ENCODE measurements around the gene KCNA2. TPM values are rescaled to one million over a fixed set of nuclear protein-coding genes. Genes with fewer than 3 reads are reported as not detected.

The KCNA2 gene
- polyA plus RNA-seq, 1 of the 3 experiments (the other 2 are of a cell fraction): not detected

DNA sequence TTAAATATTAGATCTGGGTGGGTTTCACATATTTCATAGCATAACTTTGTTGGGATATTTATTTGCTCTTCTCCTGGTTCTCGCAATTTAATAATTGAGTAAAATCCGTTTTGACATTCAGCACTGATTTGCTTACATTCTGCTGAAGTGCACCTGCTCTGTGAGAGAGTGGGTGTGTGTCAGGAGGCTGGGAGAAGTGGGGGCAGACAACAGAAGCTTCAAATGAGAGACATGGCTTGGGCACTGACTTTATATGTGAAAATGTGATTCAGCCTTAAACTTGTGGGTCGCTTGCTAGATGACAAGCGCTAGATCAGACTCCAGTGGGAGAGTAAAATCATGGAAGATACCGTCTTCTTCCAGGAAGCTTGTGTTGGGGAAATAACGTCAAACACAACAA lies 32.4 kb upstream of the KCNA2 start:
- no peaks in the 10 kb centered on the region for H3K36me3 ChIP-seq (replicated peaks in 1 of 2; ENCODE audit: control insufficient read depth in 1 of 2, insufficient read depth in 2 of 2, low read length in 1 of 2)
- H3K9me3 ChIP-seq: no peaks in the 10 kb centered on the region
- no peaks in the 10 kb centered on the region for H4K20me1 ChIP-seq (ENCODE audit: insufficient read depth)
- 0 out of 2 replicates have a peak, but pooled peaks cover 6% of the 10 kb centered on the region for H3K27me3 ChIP-seq (ENCODE audit: insufficient read depth)
- ChIA-PET POLR2A (no interaction called here), CTCF (interaction anchor here (0.8 to 22.5 kb wide), 10 partner anchors 8 to 178 kb away, joined by 3 to 204 read pairs (median 4); no protein-coding TSS in a partner anchor)
- no peak overlapping the region for H2AFZ ChIP-seq (ENCODE audit: low read depth)
- no peak overlapping the region for H3K4me2 ChIP-seq
- no peak overlapping the region for H3K27ac ChIP-seq (ENCODE audit: low read depth in 2 of 2, low read length in 1 of 2)
- WGBS (ENCODE audit: low lambda C conversion rate): 55% methylated on average over 6 of the region's 6 CpGs
- H3K79me2 ChIP-seq (ENCODE audit: insufficient read depth): no peaks in the 10 kb centered on the region
- TF ChIP-seq GABPA (IDR thresholded peaks at IDR 0.05; ENCODE audit: low read depth): no peak
- no peak for TF ChIP-seq YY1 (IDR thresholded peaks at IDR 0.05; ENCODE audit: low read depth)
- TF ChIP-seq, protein P1, sequence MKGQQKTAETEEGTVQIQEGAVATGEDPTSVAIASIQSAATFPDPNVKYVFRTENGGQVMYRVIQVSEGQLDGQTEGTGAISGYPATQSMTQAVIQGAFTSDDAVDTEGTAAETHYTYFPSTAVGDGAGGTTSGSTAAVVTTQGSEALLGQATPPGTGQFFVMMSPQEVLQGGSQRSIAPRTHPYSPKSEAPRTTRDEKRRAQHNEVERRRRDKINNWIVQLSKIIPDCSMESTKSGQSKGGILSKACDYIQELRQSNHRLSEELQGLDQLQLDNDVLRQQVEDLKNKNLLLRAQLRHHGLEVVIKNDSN (IDR thresholded peaks at IDR 0.05; ENCODE audit: borderline replicate concordance, low read depth): no peak
- TF ChIP-seq, protein P2, sequence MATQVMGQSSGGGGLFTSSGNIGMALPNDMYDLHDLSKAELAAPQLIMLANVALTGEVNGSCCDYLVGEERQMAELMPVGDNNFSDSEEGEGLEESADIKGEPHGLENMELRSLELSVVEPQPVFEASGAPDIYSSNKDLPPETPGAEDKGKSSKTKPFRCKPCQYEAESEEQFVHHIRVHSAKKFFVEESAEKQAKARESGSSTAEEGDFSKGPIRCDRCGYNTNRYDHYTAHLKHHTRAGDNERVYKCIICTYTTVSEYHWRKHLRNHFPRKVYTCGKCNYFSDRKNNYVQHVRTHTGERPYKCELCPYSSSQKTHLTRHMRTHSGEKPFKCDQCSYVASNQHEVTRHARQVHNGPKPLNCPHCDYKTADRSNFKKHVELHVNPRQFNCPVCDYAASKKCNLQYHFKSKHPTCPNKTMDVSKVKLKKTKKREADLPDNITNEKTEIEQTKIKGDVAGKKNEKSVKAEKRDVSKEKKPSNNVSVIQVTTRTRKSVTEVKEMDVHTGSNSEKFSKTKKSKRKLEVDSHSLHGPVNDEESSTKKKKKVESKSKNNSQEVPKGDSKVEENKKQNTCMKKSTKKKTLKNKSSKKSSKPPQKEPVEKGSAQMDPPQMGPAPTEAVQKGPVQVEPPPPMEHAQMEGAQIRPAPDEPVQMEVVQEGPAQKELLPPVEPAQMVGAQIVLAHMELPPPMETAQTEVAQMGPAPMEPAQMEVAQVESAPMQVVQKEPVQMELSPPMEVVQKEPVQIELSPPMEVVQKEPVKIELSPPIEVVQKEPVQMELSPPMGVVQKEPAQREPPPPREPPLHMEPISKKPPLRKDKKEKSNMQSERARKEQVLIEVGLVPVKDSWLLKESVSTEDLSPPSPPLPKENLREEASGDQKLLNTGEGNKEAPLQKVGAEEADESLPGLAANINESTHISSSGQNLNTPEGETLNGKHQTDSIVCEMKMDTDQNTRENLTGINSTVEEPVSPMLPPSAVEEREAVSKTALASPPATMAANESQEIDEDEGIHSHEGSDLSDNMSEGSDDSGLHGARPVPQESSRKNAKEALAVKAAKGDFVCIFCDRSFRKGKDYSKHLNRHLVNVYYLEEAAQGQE (IDR thresholded peaks at IDR 0.05; ENCODE audit: low read depth, low read length): no peak
- TF ChIP-seq FOXJ3 (CRISPR knock-in tag; IDR thresholded peaks at IDR 0.05): no peak
- TF ChIP-seq, protein P3, sequence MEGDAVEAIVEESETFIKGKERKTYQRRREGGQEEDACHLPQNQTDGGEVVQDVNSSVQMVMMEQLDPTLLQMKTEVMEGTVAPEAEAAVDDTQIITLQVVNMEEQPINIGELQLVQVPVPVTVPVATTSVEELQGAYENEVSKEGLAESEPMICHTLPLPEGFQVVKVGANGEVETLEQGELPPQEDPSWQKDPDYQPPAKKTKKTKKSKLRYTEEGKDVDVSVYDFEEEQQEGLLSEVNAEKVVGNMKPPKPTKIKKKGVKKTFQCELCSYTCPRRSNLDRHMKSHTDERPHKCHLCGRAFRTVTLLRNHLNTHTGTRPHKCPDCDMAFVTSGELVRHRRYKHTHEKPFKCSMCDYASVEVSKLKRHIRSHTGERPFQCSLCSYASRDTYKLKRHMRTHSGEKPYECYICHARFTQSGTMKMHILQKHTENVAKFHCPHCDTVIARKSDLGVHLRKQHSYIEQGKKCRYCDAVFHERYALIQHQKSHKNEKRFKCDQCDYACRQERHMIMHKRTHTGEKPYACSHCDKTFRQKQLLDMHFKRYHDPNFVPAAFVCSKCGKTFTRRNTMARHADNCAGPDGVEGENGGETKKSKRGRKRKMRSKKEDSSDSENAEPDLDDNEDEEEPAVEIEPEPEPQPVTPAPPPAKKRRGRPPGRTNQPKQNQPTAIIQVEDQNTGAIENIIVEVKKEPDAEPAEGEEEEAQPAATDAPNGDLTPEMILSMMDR (IDR thresholded peaks at IDR 0.05): no peak
- TF ChIP-seq, protein P4, sequence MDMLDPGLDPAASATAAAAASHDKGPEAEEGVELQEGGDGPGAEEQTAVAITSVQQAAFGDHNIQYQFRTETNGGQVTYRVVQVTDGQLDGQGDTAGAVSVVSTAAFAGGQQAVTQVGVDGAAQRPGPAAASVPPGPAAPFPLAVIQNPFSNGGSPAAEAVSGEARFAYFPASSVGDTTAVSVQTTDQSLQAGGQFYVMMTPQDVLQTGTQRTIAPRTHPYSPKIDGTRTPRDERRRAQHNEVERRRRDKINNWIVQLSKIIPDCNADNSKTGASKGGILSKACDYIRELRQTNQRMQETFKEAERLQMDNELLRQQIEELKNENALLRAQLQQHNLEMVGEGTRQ (IDR thresholded peaks at IDR 0.05; ENCODE audit: borderline replicate concordance, low read depth, low read length): no peak
- no peak for TF ChIP-seq RFX5 (IDR thresholded peaks at IDR 0.05; ENCODE audit: low read length)
- no peak for TF ChIP-seq RAD21 (IDR thresholded peaks at IDR 0.05; ENCODE audit: low read length)
- TF ChIP-seq JUND (IDR thresholded peaks at IDR 0.05): no peak
- DNase-seq: no peak
- H3K9ac ChIP-seq: no peak overlapping the region
- no peak overlapping the region for H3K4me3 ChIP-seq (ENCODE audit: low read depth in 2 of 2, low read length in 1 of 2)
- H3F3A ChIP-seq (replicated peaks; ENCODE audit: insufficient read depth): no peaks in the 10 kb centered on the region
- no peaks in the 10 kb centered on the region for H3K9me2 ChIP-seq
- no peaks in the 10 kb centered on the region; a peak in 1 of 4 replicates for H3K4me1 ChIP-seq (ENCODE audit: control insufficient read depth in 1 of 2, insufficient read depth in 2 of 2, low read depth in 1 of 2, low read length in 1 of 2)

Measured in SK-N-SH (cell line).